Right lung (tissue), 5 donors: ENCODE measurements around the gene CDH12. TPM values are rescaled to one million over a fixed set of nuclear protein-coding genes. Genes with fewer than 3 reads are reported as not detected.
"Not testable (repeated sequence)": the region's sequence is repeated elsewhere in the genome, so short reads cannot be mapped to it uniquely, and the experiment has no call there.

ENCODE experiments used
- DNase-seq, 2 donors: peaks; one replicate each; pipeline ENCODE4 v3.0.0-alpha.2; 2013
- polyA plus RNA-seq, 5 donors: library from polyadenylated mRNA; unstranded; fragments of 120-200 nt; gene quantifications; one replicate each; pipeline versions ENCODE4 v1.2.1 to v1.2.3, GENCODE V29; 2013; ENCODE audit warnings: inconsistent platforms in 1 of 5, low replicate concordance in 1 of 5; ENCODE audit not compliant: insufficient read length in 5 of 5, insufficient read depth in 1 of 5

CDH12 gene
- polyA plus RNA-seq, 5 donors, result 2.8 to 7.0 (median 4.4) TPM

DNA sequence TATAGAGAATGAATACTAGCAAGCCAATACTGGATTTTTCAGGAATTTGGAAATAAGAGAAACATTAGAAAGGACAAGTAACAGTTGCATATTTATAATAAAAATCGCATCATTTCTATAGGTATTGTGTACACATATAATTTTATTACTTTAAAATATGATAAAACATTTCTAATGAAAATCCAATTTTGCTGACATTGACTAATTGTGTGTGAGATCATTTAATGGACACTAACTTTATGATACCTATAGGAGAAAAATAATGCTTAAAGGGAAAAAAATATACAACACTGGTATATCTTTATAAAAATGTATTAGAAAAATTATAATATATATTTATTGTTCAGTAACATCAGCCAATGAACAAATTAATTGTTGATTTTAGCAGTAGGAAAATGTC is 557.3 kb downstream of the CDH12 start:
- DNase-seq, result no peak

DNA sequence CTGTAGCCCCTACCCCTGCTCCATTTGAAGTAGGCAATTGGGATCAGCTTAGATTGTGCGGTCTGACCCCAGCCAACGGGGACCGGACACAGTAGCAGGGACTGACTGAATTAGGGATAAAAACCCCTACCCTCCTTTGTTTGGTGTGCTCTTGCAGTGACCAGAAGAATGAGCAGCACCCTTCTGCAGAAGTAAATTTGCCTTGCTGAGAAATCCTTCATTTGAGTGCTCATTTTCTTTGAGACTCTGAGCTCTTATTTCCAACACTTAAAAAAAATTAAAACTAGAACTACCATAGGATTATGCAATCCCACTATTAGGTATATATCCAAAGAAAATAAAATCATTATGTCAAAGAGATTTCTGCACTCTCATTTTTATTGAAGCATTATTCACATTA is 560.0 kb downstream of the CDH12 start:
- no peak for DNase-seq

DNA sequence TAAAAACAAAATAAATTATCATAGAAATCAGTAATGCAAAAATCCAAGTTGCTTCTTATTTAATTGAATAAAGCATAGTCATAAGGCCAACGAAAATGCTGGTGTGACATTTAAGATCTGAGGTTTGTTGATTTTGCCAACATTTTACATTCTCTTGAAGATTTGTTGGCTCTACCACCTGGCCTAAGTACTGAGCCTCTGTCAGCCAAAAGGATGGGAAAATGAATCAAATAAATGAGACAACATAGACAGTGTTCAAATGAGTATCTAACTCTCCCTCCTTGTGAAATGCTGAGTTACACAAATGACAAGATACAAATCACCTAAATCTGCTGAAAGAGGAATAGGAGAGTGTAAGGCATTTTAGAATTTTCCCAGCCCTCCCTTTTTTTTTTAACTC is 575.0 kb downstream of the CDH12 start:
- no peak for DNase-seq

DNA sequence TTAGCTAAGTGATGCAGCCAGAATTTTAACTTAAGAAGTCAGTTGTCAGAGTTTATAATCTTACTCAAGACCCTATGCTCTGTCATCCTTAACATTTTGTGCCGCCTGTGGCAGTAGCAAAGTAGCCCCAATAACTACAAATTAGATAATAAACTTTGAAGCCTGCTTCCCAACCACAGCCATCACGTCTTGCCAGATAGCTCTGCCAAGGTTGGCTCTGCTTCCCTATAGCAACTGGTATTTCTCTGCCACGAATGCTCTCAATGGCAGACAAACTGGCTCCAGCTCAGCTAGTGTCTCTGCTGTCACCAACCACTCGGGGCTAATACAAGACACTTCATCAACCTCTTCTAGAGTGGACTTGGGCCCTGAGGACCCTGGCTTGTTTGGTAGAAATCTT is 576.1 kb downstream of the CDH12 start:
- no peak for DNase-seq

DNA sequence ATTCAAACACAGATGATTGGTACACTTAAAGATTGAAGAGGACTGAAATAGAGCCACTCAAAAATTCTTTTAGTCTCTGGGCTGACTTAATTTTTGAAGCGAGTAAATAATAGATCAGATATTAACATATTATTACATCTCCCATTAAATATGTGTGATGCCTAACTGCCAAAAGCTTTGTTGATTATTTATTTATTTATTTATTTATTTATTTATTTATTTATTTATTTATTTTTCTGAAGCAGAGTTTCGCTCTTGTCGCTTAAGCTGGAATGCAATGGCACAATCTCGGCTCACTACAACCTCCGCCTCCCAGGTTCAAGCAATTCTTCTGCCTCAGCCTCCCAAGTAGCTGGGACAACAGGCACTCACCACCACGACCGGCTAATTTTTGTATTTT is 587.3 kb downstream of the CDH12 start:
- DNase-seq, result not testable (repeated sequence)

DNA sequence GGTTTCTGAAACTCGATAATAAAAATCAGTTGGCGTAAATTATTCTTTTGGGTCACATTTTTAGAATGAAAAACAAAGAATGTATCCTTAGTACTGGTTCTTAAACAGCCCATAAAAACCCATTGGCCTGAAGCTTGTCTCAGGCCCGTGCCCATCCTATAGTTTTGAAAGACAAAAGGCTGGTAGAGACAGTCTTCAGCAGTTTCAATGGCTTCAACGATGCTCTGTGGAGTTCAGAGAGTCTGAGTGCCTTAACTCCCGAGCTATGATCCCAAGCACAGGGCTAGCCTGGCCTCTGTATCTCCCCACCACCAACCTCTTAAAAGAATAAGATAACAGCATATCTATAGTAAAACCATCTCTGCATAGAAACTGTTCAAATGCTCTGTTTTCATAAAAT is 595.0 kb downstream of the CDH12 start:
- no peak for DNase-seq

DNA sequence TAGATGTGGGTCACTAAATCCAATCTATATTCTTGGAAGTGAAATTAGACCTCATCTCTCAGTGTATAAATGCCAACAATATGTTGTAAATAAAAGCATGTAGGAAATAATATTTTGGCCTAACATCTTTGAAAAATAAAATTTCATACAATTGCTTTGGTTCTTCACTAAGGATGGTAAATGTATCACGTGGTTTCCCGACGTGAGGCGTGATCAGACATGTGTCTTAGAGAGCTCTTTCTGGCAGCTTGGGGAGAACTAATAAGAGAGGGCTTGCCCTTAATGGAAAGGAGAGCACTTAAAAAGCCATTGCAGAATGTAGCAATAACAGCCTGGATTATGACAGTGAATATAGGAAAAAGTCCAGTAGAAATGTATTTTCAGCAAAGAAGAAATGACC is 602.6 kb downstream of the CDH12 start:
- no peak for DNase-seq

DNA sequence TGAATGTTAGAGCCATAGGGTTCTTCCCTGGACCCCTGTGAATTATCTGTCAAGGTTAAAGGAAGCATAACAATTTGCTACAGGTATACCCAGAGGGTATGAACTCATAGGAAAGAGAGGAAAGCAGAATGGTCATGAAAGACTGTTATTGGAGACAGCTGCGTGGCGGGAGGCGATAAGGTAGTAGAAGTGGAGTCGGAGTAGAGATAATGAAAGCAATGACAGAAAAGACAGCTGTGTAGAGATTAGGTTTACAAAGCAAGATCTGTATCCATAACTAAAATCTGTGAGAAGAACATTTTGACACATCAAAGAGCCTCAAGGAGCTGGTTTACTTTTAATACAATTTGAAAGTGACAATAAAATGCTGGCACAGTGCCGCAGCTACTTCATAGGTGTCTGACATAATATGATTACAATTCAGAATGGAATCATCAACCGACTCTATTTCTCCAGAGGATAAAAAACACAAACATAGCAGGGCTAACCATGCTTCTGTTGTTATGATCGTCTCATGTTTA is 603.9 kb downstream of the CDH12 start:
- DNase-seq, result no peak

DNA sequence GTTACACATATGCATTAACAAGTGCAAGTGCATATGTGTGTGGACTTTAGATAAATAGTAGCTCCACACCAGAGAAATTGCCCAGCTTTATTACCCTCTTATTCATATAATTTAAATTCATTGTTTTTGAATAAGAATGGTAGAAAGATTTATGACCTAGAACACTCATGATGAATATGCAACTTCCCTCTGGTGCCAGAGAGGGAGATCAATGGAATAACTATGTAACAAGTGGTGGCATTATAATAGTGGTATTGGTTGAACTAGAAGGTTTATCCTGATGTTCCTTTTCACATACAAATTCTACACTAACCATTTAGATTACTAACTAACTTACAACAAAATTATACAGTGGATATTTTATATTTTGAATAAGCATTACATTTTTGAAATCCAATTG is 607.4 kb downstream of the CDH12 start:
- DNase-seq, result no peak

DNA sequence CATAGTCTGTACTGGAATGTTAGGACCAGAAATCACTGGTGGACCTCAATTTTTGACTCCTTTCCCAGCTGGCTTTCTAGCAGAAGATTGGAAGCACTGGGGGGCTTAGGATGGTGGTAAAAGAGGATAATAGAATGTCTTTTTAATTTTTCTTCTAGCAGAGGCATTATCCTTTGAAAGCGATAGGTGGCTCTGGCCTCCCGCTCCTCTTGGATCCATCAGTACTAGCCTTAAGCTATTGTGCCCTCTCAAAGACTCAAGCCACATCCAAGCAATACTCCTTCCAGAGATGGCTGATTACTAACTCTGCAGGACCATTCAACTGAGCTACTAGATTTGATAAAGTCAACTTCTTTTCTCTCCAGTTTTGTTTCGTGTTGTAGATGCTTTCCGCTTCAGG is 610.6 kb downstream of the CDH12 start:
- DNase-seq, result no peak

DNA sequence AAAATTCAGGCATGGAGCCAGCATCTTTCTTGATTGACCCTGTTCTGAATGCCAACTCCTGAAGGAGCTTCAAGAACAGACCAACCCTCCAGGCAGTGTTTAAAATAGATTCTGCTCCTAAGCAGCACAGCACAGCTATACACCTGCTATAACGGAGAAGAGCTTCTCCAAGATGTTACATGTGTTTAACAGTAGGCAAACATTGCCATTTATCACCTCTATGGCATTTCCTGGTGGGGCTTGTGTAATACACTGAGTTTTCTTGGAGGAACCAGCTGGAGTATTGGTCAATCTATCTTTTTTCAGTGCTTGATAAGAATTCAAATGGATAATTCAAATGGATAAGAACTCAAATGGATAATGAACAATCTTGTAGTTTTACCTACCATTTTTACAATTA is 615.1 kb downstream of the CDH12 start:
- no peak for DNase-seq

DNA sequence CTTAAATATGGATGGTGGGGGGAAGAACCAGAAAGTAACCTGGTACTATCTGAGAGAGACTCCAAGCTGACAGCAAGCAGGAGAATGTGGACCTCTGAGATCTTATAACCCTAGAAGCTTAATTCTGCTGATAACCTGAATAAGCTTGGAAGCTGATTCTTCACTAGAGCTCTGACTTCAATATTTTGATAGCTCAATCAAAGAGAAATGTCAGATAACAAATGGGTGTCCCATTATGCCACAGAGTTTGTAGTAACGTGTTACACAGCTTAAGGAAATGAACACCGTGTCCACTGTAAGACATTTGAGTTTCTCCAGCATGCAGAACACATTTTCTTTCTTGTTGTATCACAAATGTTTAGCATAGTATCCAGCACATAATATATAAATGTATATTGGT is 626.7 kb downstream of the CDH12 start:
- no peak for DNase-seq

DNA sequence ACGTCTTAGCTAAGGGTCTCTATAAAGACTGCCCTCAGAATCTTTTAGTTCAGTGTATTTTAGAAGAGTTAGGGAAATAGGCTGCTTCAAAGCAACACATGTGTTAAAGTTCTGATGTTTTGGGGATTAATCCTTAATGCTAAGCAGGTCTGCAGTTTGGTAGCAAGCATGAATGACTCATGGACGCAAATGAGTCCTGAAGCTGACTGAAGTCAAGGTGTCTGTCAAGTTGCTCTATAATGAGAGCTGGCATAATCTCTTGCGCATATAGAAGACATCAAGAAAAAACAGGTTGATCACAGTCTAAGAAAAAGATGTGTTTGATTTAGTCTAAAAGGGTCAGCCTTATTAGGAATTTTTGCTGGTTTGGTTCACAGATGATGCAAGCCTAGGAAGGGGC is 630.1 kb downstream of the CDH12 start:
- DNase-seq, result no peak

DNA sequence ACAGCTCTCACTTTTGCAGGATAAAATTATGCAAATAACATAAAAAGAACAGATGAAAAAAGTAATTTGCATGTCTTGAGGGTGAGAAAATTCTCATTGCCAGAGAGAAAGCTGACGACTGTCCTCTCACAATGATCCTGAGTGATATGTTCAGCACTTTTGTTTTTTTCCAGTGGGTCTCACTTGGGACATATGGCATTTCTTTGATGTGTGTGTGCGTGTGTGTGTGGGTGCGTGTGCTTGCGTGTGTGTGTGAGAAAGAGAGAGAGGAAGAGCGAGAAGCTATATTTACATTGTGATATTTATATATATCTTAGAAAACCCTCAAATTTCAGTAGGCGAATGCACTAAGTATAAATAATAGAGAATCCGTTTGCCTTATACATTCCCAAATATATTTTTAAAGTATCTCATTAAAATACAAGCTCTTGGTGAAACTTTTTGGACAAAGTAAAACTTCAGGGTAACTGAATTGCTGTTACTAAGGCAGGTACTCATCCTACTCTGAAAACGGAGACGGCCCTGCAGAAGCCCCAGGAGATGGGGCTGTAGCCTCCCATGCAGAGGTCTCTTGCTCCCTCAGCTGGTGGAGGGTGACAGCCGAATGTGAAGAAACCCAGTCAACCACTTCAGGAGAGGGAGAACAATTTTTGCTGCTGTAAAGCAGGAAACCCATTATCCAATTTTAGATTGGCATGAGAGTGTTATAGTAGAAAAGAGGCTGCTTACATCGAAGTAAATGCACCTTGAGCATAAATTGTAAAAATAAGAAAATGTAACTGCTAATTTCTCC is 639.2 kb downstream of the CDH12 start:
- DNase-seq, result not testable (repeated sequence)

DNA sequence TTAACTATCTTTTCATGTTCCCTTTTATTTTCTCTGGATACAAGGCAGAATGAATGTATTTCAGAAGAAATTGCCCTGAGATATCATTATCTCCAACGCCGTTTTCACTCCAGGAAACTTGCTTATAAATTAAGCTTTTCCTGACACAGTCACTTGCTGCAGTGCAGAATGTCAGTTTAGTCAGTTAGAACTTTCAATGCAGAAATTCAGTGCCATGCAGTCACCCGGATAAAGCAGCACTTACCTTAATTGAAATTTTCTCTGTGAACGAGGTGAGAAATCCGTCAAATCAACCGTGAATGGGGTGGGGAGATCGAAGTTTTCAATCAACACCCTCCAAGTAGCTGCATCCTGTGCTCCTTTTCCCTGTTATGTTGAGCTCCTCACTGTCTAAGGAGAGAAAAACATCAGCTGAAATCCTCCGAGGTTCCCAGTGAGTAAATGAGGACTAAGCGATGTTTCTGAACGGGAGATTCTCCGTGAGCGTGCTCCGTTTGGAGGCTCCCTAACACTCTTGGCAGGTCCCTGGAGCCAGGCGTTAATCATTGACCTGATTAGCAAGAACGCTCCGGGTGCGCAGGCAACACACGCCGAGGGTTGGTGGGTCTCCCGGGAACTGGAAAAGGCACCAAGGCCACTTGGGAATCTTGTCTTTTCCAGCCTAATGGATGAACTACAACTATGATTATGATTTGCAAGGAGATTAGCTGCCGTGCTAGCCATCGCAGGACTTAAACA is 640.7 kb downstream of the CDH12 start:
- DNase-seq, result not testable (repeated sequence)

DNA sequence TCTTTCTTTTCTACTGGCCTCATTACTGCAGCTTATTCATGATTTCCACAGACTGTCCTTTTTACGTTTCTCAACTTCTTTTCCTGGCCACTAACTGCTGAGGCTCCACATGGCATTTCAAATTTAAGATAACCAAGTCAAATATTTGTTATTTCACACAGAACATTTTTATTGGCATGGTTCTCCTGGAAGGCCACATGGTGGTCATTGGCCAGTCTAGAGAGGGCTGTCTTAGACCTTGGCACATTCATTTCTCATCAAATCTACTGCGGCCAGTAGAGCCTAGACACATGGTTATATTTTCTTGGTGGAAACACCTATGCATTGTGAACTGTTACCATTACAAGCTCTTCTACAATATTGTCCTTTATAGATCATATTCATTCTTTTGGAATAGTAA is 644.7 kb downstream of the CDH12 start:
- DNase-seq, result not testable (repeated sequence)

DNA sequence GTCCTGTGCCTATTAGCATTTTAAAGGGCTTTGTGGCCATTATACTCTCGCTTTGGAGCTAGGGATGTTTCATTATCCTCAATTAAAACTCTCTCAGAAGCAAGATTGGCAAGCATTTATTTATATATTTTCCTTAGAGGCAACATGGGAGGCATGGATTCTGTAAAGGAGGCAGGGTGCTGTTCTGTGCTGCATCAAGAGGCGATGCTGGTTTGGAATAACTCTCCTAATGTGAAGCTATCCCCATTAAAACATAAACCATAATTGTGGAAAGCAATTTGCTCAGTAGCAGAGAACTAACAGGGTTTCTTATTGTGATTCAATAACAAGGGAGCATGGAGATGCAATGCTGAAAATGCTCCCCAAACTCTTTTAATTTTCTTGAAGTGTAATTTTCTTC is 664.5 kb downstream of the CDH12 start:
- DNase-seq, result not testable (repeated sequence)

DNA sequence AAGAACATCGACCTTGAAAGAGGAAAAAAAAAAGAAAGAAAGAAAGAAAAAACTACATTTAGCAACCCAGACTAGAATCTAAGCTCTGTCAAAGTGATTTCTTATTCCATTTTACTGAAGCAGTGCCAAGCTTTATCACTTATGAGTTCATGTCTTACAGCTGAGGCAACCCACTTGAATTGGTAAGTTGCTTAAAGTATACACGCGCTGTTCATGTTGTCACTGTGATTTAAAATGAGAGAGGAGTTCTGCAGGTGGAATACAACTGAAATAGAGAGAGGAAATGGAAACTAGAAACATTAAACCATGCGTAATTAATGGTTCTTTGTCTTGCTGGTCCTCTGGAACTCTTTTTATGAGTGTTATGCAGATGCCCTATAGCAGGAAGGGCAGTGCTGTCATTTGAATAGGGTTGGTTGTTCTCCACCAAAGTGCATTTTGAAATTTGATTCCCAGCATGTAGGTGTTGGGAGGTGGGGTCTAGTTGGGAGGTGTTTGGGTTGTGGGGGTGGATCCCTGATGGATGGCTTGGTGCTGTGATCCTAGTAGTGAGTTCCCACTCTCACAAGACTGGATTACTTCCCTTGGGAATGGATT is 665.4 kb downstream of the CDH12 start:
- DNase-seq, result not testable (repeated sequence)

DNA sequence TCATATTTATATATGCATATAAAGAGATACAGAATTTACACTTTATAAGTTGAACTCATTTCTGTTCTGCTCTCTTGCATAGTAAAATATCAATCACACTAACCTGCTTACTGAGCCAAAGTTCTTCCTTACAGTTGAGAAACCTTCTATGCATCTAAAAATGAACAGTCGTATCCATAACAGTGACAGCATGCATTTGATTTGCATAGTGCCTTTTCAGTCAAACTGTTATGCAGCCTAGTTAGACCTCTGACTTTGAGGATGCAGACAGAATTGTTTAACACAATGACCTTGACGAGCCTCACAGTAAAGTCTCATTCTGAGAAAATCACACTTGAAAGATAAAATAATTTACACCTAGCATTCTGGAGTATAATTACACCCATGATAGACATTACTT is 683.9 kb downstream of the CDH12 start:
- not testable (repeated sequence) for DNase-seq

DNA sequence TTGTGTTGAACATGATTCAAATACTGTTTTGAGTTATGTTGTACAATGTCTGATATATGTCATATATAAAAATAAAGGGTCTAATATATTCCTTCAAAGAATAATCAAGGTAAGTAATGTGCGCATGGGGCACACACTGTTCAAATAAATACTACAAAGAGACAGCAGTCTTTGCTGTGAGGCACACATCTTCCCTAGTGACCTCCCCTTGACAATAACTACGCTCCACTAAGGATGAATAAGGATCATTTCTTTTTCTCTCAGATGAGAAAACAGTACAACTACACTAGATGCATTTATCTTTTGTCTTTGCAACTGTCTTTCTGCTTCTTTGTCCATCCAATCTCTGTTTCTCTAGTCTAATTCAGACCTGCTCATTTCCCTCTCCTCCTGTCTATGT is 684.4 kb downstream of the CDH12 start:
- not testable (repeated sequence) for DNase-seq

DNA sequence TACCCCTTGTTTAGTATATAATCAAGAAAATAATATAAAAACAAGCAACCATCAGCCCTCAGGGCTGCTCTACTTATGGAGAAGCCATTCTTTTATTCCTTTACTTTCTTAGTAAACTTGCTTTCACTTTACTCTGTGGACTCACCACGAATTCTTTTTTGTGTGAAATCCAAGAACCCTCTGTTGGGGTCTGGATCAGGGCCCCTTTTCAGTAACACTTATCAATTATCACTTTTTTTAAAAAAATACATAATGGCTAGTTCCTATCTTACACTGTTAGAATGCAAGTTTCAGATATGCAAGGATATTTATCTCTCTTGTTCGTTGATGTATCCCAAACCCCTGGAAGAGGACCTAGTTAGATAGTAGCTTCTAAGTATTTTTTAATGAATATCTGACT is 687.2 kb downstream of the CDH12 start:
- DNase-seq, result peak; percentile 45 to 47

DNA sequence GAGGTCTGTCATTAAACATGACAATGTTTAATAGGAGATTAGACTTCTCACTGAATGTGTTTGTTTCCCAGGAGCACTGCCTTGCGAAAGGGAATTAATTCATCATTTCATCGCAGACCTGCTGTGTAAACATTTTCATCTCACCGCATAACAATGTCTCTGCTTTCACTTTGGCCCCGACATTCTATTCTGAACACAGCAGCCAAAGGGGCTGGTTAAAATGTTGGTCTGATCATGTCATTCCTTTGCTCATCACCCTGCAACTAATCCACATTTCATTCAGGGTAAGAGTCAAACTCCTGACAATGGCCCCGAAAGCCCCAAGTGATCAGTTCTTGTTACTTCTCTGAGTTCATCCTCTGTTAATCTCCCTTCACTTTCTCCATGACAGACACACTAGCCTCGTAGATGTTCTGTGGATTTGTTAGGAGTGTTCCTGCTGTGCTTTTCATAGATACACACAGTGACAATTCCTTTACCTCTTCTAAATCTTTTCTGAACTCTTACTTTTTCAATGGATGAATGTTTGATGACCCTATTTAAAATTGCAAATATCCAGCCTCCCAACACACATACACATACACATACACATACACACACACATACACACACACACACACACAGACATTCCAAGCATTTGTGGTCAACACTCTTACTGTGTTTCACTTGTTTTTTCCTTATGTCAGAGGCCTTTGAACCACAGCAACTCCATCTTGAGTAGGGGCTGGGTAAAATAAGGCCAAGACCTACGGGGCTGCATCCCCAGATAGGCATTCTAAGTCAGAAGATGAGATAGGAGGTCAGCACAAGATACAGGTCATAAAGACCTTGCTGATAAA is 688.0 kb downstream of the CDH12 start:
- DNase-seq, result not testable (repeated sequence)
